MM.1S (cell line): ENCODE measurements around the gene CACNA1G.

ENCODE experiments used
- DNase-seq: peaks from one replicate; pipeline ENCODE4 v3.0.0-alpha.2; 2015
- H2AFZ ChIP-seq: fragments of 300-600 bp; sonication (generic); 2 replicates; pipeline ENCODE4 v1.6.0; 2016; ENCODE audit warnings: antibody characterized with exemption, low read length
- H3F3A ChIP-seq: fragments of 300-600 bp; sonication (generic); 2 replicates; pipeline ENCODE4 v1.6.1; 2016; ENCODE audit warnings: mild to moderate bottlenecking, antibody characterized with exemption, low read length, moderate library complexity, mixed read lengths; ENCODE audit not compliant: insufficient read depth
- H3K27ac ChIP-seq: fragments of 300-600 bp; sonication (generic); 2 replicates; pipeline ENCODE4 v1.5.1; 2016; ENCODE audit warnings: mild to moderate bottlenecking, low read length
- H3K27me3 ChIP-seq: fragments of 300-600 bp; sonication (generic); replicated peaks from 2 replicates; pipeline ENCODE4 v1.6.0; 2016; ENCODE audit warnings: low read length; ENCODE audit not compliant: insufficient read depth
- H3K36me3 ChIP-seq: fragments of 300-600 bp; sonication (generic); replicated peaks from 2 replicates; pipeline ENCODE4 v1.6.1; 2016; ENCODE audit warnings: mild to moderate bottlenecking, low read length, mixed read lengths; ENCODE audit not compliant: insufficient read depth
- H3K4me1 ChIP-seq: fragments of 300-600 bp; sonication (generic); 2 replicates; pipeline ENCODE4 v1.6.1; 2016; ENCODE audit warnings: low read length, mixed read lengths
- H3K4me2 ChIP-seq: fragments of 300-600 bp; sonication (generic); 2 replicates; pipeline ENCODE4 v1.6.0; 2016; ENCODE audit warnings: low read depth, low read length
- H3K4me3 ChIP-seq: fragments of 300-600 bp; sonication (generic); 2 replicates; pipeline ENCODE4 v1.5.1; 2016; ENCODE audit warnings: low read length, mixed read lengths
- H3K79me2 ChIP-seq: fragments of 300-600 bp; sonication (generic); 2 replicates; pipeline ENCODE4 v1.6.1; 2016; ENCODE audit warnings: mixed run types, low read length, mixed read lengths
- H3K9ac ChIP-seq: fragments of 300-600 bp; sonication (generic); 2 replicates; pipeline ENCODE4 v1.6.1; 2016; ENCODE audit warnings: low read length, mixed read lengths
- H3K9me2 ChIP-seq: fragments of 300-600 bp; sonication (generic); replicated peaks from 2 replicates; pipeline ENCODE4 v1.6.1; 2016; ENCODE audit warnings: mild to moderate bottlenecking, low read length, mixed read lengths; ENCODE audit not compliant: insufficient read depth
- H3K9me3 ChIP-seq: fragments of 300-600 bp; sonication (generic); replicated peaks from 2 replicates; pipeline ENCODE4 v1.6.1; 2016; ENCODE audit warnings: mild to moderate bottlenecking, low read length, mixed read lengths; ENCODE audit not compliant: insufficient read depth
- H4K20me1 ChIP-seq: fragments of 300-600 bp; sonication (generic); 2 replicates; pipeline ENCODE4 v1.6.1; 2016; ENCODE audit warnings: mild to moderate bottlenecking, low read length, moderate library complexity, mixed read lengths; ENCODE audit not compliant: insufficient read depth
- CTCF ChIP-seq: fragments of 300-600 bp; sonication (generic); IDR thresholded peaks from 2 replicates; pipeline ENCODE4 v1.5.1; 2016; ENCODE audit warnings: antibody characterized with exemption, low read length, mixed read lengths
- EZH2 ChIP-seq: fragments of 300-600 bp; sonication (generic); optimal IDR thresholded peaks from 2 replicates; pipeline ENCODE3; 2017; ENCODE audit warnings: low read depth, mild to moderate bottlenecking, antibody characterized with exemption, low read length, mixed read lengths
- EZH2phosphoT487 ChIP-seq: fragments of 300-600 bp; sonication (generic); IDR thresholded peaks from 2 replicates; pipeline ENCODE4 v1.6.1; 2018; ENCODE audit warnings: antibody characterized with exemption, low read length

Gene CACNA1G

DNA sequence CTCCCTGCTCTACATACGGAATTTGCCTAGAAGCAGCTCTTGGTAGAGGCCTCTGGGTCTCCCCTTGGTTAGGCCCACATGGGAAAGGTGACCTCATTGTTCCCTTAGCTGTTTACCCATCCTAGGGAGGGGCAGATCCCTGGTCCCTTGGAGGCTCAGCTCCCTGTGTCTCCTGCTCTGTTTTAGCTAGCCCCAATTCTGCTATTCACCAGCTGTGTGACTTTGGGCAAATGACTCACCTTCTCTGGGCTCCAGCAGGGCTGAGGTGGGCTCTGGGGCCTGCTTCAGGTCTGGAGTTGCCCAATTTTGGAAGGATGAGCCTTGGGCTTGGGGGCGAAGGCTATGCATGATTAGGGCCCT, 78.1 kb downstream of the CACNA1G start:
- no peak for DNase-seq
- no peaks in the 10 kb centered on the region for H3K79me2 ChIP-seq
- H3K9ac ChIP-seq = no peak overlapping the region
- H3K4me2 ChIP-seq = no peak overlapping the region
- H4K20me1 ChIP-seq = no peaks in the 10 kb centered on the region
- H2AFZ ChIP-seq = no peak overlapping the region
- H3K9me3 ChIP-seq = no peaks in the 10 kb centered on the region
- peaks cover 28% of the 10 kb centered on the region for H3K27me3 ChIP-seq
- no peaks in the 10 kb centered on the region for H3K36me3 ChIP-seq
- no peak overlapping the region for H3K27ac ChIP-seq
- H3F3A ChIP-seq = no peaks in the 10 kb centered on the region
- H3K4me3 ChIP-seq = no peak overlapping the region
- H3K4me1 ChIP-seq = no peaks in the 10 kb centered on the region
- TF ChIP-seq EZH2phosphoT487 (no peak), EZH2 (no peak), CTCF (no peak)
- no peaks in the 10 kb centered on the region for H3K9me2 ChIP-seq

- no peak for DNase-seq
- Histone ChIP-seq H3K36me3 (no peaks in the 10 kb centered on the region), H3K9me2 (no peaks in the 10 kb centered on the region), H3K79me2 (no peaks in the 10 kb centered on the region), H3K9me3 (no peaks in the 10 kb centered on the region), H3K4me2 (no peak overlapping the region), H3K4me1 (no peaks in the 10 kb centered on the region), H3K27me3 (peaks cover 23% of the 10 kb centered on the region), H2AFZ (no peak overlapping the region), H3F3A (no peaks in the 10 kb centered on the region), H3K9ac (no peak overlapping the region), H4K20me1 (no peaks in the 10 kb centered on the region), H3K4me3 (no peak overlapping the region), H3K27ac (no peak overlapping the region)
- TF ChIP-seq EZH2phosphoT487 = no peak
Measured at GRCh38 chr17:50638966-50639713, 78.6 kb downstream of the CACNA1G start.

- no peak overlapping the region for H3K4me3 ChIP-seq
- no peaks in the 10 kb centered on the region for H3K4me1 ChIP-seq
Measured at GRCh38 chr17:50640686-50641351, 80.3 kb downstream of the CACNA1G start.

More at GRCh38 chr17:50640686-50641351, 80.3 kb downstream of the CACNA1G start:
- DNase-seq = no peak
- no peaks in the 10 kb centered on the region for H3K36me3 ChIP-seq
- no peaks in the 10 kb centered on the region for H3K79me2 ChIP-seq
- no peak overlapping the region for H3K4me2 ChIP-seq
- no peaks in the 10 kb centered on the region for H4K20me1 ChIP-seq
- no peaks in the 10 kb centered on the region for H3F3A ChIP-seq
- no peak overlapping the region for H2AFZ ChIP-seq
- H3K27ac ChIP-seq = no peak overlapping the region
- H3K9me3 ChIP-seq = no peaks in the 10 kb centered on the region
- H3K9ac ChIP-seq = no peak overlapping the region
- TF ChIP-seq EZH2 = no peak
- TF ChIP-seq EZH2phosphoT487 = no peak
- TF ChIP-seq CTCF = no peak
- peaks cover 6% of the 10 kb centered on the region for H3K27me3 ChIP-seq
- no peaks in the 10 kb centered on the region for H3K9me2 ChIP-seq
